ENCODE measurements around the gene TBC1D5.
"Not testable (repeated sequence)": the region's sequence is repeated elsewhere in the genome, so short reads cannot be mapped to it uniquely, and the experiment has no call there.

Gene TBC1D5

GRCh38 chr3:17747174-17747889 lies 4.9 kb upstream of the TBC1D5 start:
- DNase-seq = no peak

- no peak for DNase-seq
These were observed 3.5 kb upstream of the TBC1D5 start for GRCh38 chr3:17745894-17746293.

- no peak for DNase-seq
These were observed 2.9 kb upstream of the TBC1D5 start for GRCh38 chr3:17745301-17745700.

- no peak for DNase-seq
These were observed 2.3 kb upstream of the TBC1D5 start for GRCh38 chr3:17744693-17745092.

GRCh38 chr3:17743658-17743995 lies 1.2 kb upstream of the TBC1D5 start:
- DNase-seq = no peak

- no peak for DNase-seq
These were observed 638 bp upstream of the TBC1D5 start for GRCh38 chr3:17742880-17743657.

- no peak for DNase-seq
These were observed 770 bp downstream of the TBC1D5 start for GRCh38 chr3:17741621-17742101.

- no peak for DNase-seq
These were observed 1.7 kb downstream of the TBC1D5 start for GRCh38 chr3:17740721-17741141.

- DNase-seq = no peak
These were observed 3.5 kb downstream of the TBC1D5 start for GRCh38 chr3:17738921-17739320.

- no peak for DNase-seq
These were observed 4.2 kb downstream of the TBC1D5 start for GRCh38 chr3:17738219-17738618.

GRCh38 chr3:17737591-17737990 lies 4.8 kb downstream of the TBC1D5 start:
- DNase-seq = no peak

- DNase-seq = not testable (repeated sequence)
These were observed 7.1 kb downstream of the TBC1D5 start for GRCh38 chr3:17735362-17735761.

- DNase-seq = no peak
These were observed 8.7 kb downstream of the TBC1D5 start for GRCh38 chr3:17733768-17734167.

- DNase-seq = no peak
These were observed 9.2 kb downstream of the TBC1D5 start for GRCh38 chr3:17733215-17733614.

GRCh38 chr3:17730318-17730967 lies 12.0 kb downstream of the TBC1D5 start:
- DNase-seq = no peak

GRCh38 chr3:17726313-17726712 lies 16.1 kb downstream of the TBC1D5 start:
- no peak for DNase-seq

GRCh38 chr3:17725844-17726243 lies 16.6 kb downstream of the TBC1D5 start:
- DNase-seq = not testable (repeated sequence)

GRCh38 chr3:17724948-17725347 lies 17.5 kb downstream of the TBC1D5 start:
- no peak for DNase-seq

GRCh38 chr3:17724122-17724521 lies 18.3 kb downstream of the TBC1D5 start:
- no peak for DNase-seq

- DNase-seq = no peak
These were observed 25.0 kb downstream of the TBC1D5 start for GRCh38 chr3:17717411-17717810.

- no peak for DNase-seq
These were observed 28.0 kb downstream of the TBC1D5 start for GRCh38 chr3:17714473-17714872.

- no peak for DNase-seq
These were observed 33.1 kb downstream of the TBC1D5 start for GRCh38 chr3:17709236-17709810.

GRCh38 chr3:17707813-17708543 lies 34.5 kb downstream of the TBC1D5 start:
- DNase-seq = no peak

Measured in effector CD8-positive, alpha-beta T cell (primary cell).